ENCODE data around the gene TLX2.

TLX2 gene

GRCh38 chr2:74496997-74497776 lies 17.1 kb upstream of the TLX2 start:
- no peak for DNase-seq (ENCODE audit: low spot score)

GRCh38 chr2:74497777-74498499 lies 16.3 kb upstream of the TLX2 start:
- DNase-seq (ENCODE audit: low spot score) = no peak

GRCh38 chr2:74498500-74499266 lies 15.6 kb upstream of the TLX2 start:
- DNase-seq (ENCODE audit: low spot score) = peak; percentile 21

GRCh38 chr2:74499267-74499939 lies 14.8 kb upstream of the TLX2 start, which contains the start of gene LBX2:
Gene LBX2, minus strand, starts transcription at chr2:74499603. Its CDS starts 66 bp downstream, at chr2:74499537.
- DNase-seq (ENCODE audit: low spot score) = no peak

- no peak for DNase-seq (ENCODE audit: low spot score)
These were observed 14.2 kb upstream of the TLX2 start for GRCh38 chr2:74499940-74500577.

- no peak for DNase-seq (ENCODE audit: low spot score)
These were observed 13.7 kb upstream of the TLX2 start for GRCh38 chr2:74500578-74500946.

- no peak for DNase-seq (ENCODE audit: low spot score)
These were observed 12.7 kb upstream of the TLX2 start for GRCh38 chr2:74501335-74502071.

- no peak for DNase-seq (ENCODE audit: low spot score)
These were observed 12.0 kb upstream of the TLX2 start for GRCh38 chr2:74502147-74502719.

GRCh38 chr2:74502720-74503505 lies 11.3 kb upstream of the TLX2 start:
- peak; percentile 83 for DNase-seq (ENCODE audit: low spot score)

GRCh38 chr2:74503506-74504475 lies 10.5 kb upstream of the TLX2 start:
- DNase-seq (ENCODE audit: low spot score) = no peak

- DNase-seq (ENCODE audit: low spot score) = no peak
These were observed 9.7 kb upstream of the TLX2 start for GRCh38 chr2:74504591-74504990.

GRCh38 chr2:74505448-74506246 lies 8.6 kb upstream of the TLX2 start:
- no peak for DNase-seq (ENCODE audit: low spot score)

GRCh38 chr2:74507145-74507925 lies 6.9 kb upstream of the TLX2 start, which contains the start of gene PCGF1:
Gene PCGF1, minus strand, starts transcription at chr2:74507695. Its CDS starts 27 bp downstream, at chr2:74507668.
- peak; percentile 98 for DNase-seq (ENCODE audit: low spot score)

- peak; percentile 77 for DNase-seq (ENCODE audit: low spot score)
These were observed 6.2 kb upstream of the TLX2 start for GRCh38 chr2:74507926-74508520.

- DNase-seq (ENCODE audit: low spot score) = no peak
These were observed 4.0 kb upstream of the TLX2 start for GRCh38 chr2:74510272-74510671.

Data from AG08395 (cell line).